Nucleus accumbens (tissue), 56 donors: ENCODE results near the gene POLD1.
"Not testable (repeated sequence)": the region's sequence is repeated elsewhere in the genome, so short reads cannot be mapped to it uniquely, and the experiment has no call there.

Experiments
- DNase-seq, 56 donors: peaks; one replicate each; lab custom pipeline; 2025; lab: John Stamatoyannopoulos, UW

The POLD1 gene

DNA sequence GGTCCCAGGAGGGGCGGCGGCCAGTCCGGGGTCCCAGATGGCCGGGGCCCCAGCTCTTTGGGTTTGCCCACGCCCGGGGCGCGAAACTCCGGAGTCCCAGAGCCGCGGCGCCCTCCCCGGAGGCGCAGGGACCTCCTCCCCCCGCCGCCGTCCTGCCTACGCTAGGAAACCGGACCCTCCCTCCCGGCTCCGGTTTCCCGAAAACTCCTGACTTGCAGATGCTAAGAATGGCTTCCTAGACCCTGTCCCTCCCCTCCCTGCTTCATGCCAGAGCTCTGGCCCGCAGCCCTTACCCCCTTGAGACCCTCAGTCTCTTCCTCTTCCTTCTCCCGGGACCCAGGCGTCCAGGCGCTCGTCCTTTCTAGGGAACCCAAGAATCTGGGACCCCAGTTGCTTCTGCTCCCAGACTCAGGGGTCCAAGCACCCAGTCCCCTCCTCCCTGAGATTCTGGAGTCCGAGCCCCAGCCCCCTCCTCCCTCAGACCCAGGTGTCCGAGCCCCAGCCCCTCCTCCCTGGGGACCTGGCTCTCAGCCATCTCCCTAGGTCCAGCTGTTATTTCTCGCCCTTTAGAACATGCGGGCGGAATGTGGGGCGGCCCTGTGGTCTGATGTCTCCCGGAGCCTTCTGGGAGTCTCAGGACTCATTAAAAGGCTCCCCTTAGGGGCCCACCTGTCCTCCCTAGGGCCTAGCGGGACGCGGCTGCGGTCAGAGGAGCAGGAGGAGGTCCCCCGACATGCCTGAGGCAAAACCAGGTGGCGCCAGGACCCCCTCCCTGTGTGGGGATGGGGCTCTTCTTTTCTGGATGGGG, 48.3 kb downstream of the POLD1 start, which contains the start of gene MYBPC2:
Gene MYBPC2, plus strand, starts transcription at position 672 of the 808 bp plus-strand sequence. Its CDS starts 62 bp downstream, at position 734.
- DNase-seq, result no peak

DNA sequence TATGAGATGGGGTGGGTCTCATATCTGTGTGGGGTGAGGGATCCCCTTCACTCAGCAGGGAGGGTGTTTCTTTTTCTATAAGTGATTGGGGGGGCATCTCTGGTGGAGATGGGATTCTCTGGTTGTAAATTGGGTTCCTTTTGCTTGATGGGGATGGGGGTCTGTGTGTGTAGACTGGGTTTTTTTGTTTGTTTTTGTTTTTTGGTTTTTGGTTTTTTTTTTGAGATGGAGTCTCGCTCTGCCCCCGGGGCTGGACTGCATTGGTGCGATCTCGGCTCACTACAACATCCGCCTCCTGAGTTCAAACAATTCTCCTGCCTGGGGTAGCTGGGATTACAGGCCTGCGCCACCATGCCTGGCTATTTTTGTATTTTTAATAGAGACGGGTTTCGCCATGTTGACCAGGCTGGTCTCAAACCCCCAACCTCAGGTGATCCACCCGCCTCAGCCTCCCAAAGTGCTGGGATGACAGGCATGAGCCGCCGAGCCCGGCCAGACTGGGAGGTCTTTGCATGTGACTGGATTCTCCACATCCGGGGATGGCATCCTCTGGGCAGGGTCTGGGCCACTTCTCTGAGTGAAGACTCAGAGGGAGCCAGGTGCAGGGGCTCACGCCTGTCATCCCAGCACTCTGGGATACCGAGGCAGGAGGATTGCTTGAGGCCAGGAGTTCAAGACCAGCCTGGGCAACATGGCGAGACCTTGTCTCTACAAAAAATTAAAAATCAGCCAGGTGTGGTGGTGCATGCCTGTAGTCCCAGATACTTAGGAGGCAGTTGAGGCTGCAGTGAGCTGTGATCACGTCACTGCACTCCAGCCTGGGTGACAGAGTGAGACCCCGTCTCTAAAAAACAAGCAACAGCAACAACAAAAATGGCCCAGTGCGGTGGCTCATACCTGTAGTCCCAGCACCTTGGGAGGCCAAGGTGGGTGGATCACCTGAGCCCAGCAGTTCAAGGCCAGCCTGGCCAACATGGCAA, 49.3 kb downstream of the POLD1 start:
- DNase-seq, result no peak

DNA sequence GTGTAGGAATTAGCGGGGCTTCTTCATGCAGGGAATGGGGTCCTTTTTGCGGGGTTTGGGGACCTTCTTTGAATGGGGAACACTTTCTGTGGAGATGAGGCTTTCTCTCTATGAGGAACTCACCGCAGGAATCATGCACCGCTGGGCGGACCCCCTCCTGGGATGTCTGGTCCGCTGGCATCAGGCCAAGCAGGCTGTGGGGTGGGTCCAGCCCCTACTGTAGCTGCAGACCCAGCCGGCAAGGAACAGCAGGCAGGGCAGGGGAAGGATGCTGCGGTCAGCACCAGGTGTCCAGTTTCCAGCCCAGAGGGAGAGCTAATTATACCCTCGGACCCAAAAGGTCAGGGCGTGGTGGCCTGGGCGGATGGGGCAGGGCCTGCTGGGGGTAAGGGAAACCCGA, 50.4 kb downstream of the POLD1 start:
- no peak for DNase-seq

DNA sequence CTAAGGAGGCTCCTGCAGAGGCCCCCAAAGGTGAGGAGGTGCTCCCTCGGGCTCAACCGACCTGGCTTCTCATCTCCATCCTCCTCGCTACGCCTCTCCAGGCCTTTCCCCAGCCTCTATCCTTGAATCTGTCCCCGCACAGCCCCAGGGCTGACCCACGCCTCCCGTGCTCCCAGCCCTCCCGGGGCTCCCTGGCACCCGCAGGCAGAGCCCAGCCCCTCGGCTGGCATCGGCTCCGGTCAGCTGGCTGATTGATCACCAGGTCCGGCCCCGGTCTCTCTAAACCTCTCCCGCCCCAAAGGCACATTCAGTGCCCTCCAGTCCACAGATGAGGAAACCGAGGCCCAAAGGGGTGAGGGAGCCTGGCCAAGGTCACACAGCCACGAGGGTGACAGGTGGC, 51.1 kb downstream of the POLD1 start:
- DNase-seq, result no peak

DNA sequence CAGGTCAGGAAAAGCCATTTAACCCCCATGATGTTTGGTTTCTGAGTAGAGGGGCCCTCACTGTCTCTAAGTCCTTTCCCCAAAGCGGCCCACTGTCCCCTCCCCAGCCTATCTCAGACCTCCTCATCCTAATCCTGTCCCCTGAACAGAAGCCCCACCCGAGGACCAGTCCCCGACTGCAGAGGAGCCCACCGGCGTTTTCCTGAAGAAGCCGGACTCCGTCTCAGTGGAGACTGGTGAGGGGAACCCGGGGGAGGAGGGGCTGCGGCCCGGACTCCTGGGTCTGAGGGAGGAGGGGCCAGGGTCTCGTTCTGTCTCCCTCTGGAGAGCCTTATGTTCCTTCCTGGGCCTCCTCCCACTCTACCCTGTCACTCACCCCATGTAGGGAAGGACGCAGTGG, 51.5 kb downstream of the POLD1 start:
- no peak for DNase-seq

DNA sequence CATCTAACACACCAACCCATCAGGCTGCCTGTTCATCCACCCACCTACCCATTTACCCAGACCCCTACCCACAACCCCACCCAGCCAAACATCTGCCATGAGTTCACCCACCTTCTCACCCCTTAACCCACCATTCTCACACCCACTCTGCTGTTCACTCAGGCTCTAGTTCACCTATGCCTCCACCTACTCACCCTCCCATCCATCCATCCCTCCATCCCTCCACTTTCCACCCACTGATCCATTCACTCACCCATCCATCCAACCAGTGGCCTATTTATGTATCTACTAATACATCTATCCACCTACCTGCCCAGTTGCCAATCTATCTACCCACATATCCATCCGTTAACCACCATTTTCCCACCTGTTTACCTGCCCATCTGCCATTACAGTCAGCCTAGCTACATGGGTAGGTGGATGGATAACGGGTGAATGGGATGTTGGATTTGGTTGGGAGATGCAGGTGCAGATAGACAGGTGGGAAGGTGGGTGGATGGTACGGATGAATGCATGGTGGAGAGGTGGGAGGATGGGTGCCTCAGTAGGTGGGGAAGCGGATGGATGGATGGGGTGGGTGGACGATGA, 53.8 kb downstream of the POLD1 start:
- DNase-seq, result no peak

DNA sequence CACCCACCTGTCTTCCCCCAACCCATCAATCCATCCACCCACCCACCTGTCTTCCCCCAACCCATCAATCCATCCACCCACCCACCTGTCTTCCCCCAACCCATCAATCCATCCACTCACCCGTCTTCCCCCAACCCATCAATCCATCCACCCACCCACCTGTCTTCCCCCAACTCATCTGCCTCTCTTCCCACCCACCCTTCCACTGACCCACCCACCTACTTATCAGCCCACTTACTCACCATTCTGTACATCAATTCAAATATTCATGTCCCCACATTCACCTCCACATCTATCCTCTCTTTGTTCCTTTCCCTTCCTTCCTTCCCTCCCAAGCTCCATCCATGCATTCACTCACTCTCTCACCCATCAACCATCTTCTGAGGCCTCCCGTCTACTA, 55.0 kb downstream of the POLD1 start:
- not testable (repeated sequence) for DNase-seq

DNA sequence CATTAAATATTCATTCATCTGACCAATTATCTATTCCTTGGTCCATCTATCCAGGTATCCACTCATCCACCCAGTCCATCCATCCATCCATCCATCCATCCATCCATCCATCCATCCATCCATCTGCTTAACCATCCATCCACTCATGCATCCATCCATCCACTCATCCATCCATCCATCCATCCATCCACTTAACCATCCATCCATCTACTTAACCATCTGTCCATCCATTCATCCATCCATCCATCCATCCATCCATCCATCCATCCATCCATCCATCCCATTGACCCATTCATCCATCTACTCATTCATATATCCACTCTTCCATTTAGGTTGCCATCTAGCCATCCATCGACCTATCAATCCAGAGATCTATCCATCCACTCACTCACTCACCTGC, 59.9 kb downstream of the POLD1 start:
- DNase-seq, result no peak

DNA sequence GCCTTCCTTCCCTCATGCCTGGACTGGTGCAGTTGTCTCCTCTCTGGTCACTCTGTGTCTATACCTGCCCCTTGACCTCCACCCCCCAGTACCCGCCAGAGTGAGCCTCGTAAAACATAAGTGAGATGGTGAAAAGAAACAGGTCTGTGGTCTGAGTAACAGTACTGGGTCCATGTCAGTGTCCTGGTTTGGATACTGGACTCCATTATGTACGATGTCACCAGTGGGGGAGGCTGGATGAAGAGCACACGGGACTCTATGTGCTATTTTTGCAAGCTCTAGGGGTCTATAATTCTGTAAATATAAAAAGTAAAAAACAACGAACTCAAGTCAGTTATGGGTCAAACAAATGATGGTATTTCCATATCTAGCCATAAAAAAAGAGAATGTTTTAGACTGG, 62.9 kb downstream of the POLD1 start:
- DNase-seq, result no peak

DNA sequence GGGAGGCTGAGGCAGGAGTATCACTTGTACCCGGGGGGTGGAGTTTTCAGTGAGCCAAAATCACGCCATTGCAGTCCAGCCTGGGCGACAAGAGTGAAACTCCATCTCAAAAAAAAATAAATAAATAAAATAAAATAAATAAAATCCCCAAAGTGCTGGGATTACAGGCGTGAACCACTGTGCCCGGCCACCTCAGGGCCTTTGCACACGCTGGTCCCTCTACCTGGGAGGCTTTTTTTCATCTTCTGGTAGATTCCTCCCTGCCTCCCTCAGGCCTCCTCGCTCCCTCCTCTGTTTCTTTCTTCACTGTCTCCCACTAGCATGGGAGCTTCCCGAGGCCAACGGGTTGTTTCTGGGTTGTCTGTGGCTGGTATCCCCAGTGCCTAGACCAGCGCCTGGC, 63.6 kb downstream of the POLD1 start:
- DNase-seq, result no peak

DNA sequence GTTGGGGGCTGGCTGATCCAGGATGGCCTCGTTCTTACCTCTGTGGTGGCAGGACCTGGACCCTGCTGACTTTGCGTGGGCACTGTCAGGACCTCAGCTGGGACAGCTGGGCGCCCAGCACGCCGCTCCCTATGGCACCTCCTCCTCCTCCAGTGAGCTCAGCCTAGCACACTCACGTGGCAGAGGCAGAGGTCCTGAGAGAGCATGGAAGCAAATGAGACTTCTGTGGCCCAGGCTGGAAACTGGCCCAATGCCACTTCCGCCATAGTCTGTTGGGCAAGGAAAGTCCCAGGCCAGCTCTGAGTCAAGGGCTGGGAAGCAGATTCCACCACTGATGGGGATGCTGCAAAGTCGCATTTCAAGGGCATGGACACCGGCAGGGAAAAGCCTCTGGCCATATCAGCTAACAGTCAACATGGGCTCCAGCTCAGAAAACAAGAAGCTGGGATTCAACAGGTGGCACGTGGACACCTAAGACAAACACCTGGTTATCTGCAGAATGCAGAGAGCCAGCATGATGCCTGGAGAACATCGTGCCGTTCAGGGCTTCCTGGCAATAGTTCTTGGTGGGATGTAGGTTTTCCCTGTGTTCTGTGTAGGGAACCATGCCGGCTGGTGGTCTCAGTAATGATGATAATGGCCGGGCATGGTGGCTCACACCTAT, 65.2 kb downstream of the POLD1 start:
- DNase-seq, result no peak

DNA sequence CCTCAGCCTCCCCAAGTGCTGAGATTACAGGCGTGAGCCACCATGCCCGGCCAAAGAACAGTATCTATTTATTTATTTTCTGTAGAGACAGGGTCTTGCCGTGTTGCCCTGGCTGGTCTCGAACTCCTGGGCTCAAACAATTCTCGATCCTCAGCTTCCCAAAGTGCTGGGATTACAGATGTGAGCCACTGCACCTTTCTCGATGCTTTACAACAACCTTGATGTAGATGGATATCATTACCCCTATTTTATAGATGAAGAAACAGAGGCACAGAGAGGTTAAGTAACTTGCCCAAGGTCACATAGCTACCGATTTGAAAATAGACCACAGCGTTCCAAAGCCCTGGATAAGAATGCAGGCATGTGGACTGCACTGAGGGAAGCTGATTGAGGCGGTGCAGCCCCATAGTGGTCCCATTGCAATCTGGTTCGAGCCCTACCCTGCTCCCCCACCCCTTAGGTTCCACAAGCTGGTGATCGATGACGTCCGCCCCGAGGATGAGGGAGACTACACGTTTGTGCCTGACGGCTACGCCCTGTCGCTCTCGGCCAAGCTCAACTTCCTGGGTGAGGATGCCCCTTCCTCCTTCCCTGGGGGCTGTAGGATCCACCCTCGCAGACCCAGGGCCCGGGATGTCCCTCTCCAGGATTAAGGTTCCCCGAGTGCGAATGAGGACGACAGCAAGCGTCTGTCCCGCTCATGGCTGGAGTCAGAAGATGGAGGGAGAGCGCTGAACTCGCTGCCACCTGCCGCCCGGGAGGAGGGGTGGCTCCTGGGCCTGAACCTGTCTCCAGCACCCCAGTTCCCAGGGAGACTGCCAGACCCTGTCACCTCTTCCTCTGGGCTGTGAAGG, 66.4 kb downstream of the POLD1 start:
- no peak for DNase-seq

DNA sequence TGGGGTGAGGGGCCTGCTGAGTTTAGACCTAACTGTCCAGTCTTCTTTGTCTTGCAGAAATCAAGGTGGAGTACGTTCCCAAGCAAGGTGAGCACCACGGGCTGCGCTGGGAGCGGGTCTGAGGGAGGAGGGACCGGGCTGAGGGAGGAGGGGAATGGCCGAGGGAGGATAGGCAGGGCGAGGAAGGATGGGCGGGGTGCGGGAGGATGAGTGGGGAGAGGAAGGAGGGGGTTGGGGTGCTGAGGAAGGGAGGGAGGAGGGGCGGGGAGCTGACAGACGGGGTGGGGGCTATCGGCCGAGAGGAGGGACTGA, 67.0 kb downstream of the POLD1 start:
- no peak for DNase-seq

DNA sequence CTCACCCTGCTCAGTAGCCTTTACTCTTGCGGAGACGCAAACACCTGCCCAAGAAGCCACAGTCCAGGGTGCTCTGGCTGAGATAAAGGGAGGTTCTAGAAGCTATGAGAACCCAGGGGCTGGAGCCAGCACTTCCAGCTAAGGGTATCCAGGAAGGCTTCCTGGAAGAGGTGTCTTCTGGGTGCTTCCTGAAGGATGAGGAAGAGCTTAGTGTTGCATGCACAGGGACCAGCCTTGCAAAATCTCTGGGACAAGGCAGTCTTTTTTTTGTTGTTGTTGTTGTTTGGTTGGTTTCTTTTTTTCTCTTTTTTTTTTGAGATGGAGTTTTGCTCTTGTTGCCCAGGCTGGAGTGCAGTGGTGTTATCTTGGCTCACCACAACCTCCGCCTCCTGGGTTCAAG, 69.1 kb downstream of the POLD1 start:
- DNase-seq, result no peak

DNA sequence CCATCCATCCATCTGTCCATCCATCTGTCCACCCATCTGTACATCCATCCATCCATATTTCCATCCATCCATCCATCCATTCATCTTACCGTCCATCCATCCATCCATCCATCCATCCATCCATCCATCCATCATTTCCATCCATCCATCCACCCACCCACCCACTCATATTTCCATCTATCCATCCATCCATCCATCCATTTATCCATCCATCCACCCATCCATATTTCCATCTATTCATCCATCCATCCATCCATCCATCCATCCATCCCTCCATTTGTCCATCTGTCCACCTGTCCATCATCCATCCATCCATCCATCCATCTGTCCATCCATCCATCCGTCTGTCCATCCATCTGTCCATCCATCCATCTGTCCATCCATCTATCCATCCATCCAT, 71.8 kb downstream of the POLD1 start:
- no peak for DNase-seq

DNA sequence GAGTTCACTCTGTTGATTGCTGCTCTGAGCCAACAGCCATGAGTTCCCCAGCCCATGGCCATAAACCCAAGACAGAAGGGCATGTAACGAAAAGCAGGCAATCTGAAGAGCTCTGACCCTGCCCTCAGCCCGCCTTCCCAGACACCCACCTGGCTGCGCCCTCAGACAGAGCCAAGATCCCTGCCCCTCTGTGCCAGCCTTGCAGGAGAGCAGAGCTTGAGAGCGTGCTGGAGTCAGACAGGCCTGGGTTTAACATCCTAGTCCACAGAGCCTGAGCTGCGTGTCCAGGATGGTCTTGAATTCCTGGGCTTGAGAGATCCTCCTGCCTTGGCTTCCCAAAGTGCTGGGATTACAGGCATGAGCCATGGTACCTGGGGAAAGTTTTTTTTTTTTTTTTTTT, 73.2 kb downstream of the POLD1 start:
- no peak for DNase-seq

DNA sequence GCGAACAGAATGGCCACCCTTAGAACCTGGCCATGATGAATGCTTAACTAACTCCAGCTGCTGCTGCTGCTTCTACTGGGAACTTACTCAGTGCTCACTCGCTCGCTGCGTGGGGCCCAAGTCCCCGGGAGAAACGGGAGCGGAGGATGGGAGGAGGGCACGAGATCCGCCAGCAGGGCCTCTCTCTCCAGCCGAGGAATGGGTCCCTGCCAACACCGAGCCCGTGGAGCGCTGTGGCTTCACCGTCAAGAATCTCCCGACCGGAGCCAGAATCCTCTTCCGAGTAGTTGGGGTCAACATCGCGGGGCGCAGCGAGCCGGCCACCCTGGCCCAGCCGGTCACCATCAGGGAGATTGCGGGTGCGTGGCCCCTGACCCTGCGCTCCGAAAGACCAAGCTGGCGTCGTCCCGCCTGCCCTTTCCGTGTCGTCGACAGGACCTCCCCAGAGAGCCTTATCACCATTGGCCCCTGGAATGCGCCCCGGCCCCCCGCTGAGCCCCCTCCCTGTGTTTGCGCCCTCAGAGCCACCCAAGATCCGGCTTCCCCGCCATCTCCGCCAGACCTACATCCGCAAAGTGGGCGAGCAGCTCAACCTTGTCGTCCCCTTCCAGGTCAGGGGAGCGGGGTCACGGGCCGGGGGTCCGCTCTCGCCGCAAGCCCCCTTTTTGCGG, 74.4 kb downstream of the POLD1 start:
- DNase-seq, result no peak

DNA sequence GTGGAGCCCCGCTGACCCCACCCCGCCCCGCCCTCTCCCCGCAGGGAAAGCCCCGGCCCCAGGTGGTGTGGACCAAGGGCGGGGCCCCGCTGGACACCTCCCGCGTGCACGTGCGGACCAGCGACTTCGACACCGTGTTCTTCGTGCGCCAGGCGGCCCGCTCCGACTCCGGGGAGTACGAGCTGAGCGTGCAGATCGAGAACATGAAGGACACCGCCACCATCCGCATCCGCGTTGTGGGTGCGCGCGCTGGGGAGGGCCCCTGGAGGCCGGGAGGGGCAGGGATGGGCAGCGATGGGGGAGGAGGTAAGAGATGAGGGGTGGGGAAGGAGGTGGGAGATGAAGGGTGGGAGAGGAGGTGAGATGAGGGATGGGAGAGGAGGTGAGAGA, 74.9 kb downstream of the POLD1 start:
- no peak for DNase-seq

DNA sequence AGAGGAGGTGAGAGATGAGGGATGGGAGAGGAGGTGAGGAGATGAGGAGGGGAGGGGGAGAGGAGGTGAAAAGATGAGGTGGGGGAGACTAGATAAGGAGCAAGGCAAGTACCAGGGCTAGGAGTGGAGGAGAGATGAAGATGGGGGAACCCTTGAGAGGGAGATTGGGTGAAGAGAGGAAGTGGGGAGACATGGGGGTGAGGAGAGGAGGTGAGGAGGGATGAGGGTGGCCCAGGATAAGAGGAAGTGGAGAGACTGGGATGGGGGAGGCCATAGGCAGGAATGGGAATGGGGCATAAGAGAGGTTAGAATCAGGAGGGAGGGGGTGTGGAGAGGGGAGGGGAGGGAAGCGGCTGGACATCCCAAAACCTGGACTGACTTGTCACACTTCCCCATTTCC, 75.5 kb downstream of the POLD1 start:
- DNase-seq, result no peak
